GM20000 (cell line): ENCODE measurements around the gene CACNA2D4.

ENCODE experiments used
- DNase-seq: peaks from one replicate; pipeline ENCODE4 v3.0.0; 2012; ENCODE audit warnings: low spot score
- TF ChIP-seq, protein P1 (sequence below): IDR thresholded peaks from 2 replicates; pipeline ENCODE4 v1.5.1; 2012; ENCODE audit warnings: mild to moderate bottlenecking, control low read depth; ENCODE audit errors: extremely low read depth, missing control alignments

CACNA2D4 gene

DNA sequence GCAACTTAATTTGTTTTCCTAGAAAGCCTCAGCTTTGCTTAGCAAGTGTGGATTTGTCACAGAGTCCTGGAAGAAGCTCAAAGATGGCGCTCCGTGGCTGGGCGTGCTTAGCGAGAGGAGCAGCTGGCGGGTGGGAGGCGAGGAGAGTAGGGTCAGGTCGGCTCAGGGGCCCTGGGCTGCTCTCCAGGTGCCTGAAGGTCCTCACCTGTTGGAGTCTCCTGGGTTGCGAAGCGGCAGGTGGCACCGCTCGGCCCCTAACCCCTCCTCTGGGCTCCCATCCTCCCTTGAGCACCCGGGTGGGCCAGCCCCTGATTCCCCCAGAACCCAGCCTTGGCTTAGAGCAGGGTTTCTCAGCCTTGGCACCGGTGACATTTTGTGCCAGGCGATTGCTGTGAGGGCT is 73.0 kb downstream of the CACNA2D4 start:
- TF ChIP-seq, protein P1, sequence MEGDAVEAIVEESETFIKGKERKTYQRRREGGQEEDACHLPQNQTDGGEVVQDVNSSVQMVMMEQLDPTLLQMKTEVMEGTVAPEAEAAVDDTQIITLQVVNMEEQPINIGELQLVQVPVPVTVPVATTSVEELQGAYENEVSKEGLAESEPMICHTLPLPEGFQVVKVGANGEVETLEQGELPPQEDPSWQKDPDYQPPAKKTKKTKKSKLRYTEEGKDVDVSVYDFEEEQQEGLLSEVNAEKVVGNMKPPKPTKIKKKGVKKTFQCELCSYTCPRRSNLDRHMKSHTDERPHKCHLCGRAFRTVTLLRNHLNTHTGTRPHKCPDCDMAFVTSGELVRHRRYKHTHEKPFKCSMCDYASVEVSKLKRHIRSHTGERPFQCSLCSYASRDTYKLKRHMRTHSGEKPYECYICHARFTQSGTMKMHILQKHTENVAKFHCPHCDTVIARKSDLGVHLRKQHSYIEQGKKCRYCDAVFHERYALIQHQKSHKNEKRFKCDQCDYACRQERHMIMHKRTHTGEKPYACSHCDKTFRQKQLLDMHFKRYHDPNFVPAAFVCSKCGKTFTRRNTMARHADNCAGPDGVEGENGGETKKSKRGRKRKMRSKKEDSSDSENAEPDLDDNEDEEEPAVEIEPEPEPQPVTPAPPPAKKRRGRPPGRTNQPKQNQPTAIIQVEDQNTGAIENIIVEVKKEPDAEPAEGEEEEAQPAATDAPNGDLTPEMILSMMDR: no peak
- no peak for DNase-seq

DNA sequence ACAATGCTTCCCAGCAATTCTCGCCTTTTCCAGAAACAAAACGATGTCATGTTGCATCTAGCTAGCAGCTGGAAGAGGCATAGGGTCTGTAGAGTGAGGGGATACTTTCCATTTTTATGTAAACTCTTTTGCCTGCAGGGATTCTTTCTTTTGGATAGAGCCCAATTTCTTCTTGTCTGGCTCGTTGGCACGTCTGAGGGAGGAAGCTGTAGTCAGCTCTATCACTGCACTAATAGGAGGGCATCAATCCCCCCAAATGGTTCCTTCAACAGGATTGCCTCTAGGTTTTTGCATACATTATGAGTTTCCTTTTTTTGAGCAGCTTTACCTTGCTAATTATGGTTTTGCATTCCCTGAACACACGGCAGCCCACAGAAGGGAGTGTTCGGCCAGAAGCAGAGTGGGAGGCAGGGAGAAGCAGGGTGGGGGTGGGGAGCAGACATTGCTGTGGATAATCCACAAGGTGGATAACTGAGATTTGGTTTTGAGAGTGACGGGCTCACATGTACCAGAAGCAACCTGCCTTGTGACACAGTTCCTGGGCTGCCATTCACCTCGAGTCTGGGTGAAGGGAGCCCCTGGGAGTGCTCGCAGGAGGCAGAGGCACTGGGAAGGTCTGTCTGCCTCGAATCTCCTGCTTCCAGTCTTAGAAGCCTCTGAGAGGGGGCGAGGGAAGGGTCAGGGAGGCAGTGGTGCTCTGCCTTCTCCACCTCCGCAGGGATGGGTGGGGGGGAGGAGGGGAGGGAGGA is 73.6 kb downstream of the CACNA2D4 start:
- TF ChIP-seq, protein P1: no peak
- no peak for DNase-seq

DNA sequence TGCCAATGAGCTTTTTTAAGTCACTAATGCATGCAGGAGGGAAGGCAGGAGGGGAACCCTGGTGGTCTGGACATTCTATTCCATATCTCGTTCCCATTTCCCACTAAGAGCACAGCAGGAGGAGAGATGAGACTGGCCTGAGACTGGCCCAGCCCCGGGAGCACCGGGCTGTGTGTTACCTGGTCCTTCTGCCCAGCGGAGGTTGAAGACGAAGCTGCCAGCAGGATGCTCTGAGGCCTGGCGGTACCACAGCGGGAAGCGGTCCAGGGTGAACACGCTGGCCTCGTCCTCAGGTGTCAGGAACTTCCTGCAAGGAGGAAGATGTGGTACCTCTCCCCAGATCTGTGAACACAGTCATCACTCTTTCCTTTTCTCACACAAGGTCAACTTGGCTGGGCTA is 74.2 kb downstream of the CACNA2D4 start:
- TF ChIP-seq, protein P1: no peak

DNA sequence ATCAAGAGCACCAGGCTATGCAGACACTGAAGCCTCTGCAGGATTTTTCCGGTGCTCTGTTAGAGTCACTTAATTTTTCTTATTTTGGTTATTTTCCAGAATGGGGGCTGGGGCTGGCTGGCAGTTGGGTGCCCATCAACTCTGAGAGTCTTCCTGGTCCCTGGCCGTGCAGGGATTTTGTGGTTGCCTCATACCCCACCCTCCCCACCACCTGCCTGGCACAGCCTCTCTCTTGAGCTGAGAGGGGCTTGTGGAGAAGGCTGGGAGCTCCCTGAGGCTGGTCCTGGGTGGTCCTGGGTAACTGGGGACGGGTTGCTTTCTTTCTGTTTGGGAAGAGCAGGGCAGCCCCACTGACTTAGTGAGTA is 74.8 kb downstream of the CACNA2D4 start:
- DNase-seq: no peak
- TF ChIP-seq, protein P1: no peak

More for the DNA sequence above, 74.2 kb downstream of the CACNA2D4 start:
- no peak for DNase-seq

DNA sequence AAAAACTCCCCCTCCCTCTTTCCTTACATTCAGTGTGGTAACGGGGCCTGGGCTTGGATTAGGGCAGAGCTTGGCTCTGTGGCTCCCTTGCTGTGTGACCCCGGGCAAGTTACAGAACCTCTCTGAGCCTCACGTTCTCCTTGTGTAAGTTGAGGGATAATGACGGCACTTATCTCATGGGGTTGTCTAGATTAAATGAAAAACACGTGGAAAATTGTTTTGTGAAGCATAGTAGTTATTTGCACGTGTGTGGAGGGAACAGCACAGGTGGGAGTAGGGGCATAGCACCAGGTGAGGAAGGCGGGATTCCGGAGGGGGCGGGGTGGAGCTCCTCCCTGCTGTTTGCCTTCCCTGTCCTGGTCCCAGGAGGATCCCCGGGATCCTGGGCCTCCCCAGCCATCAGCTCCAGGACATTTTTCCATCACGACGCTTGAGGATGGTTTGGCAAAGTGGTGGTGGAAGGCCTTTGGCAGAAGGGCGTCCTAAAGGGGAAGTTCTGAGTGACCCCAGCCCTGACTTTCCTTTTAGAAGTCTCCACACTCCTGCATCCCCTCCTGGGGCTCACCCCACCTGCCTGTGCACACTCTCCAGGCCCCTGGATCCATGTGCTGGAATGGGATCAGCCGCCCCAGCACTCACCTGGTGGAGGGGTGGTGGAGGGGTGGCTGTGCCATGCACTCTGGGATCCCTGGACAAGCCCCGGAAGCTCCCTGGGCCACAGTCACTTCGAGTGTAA is 75.4 kb downstream of the CACNA2D4 start:
- TF ChIP-seq, protein P1: no peak
- DNase-seq: no peak

DNA sequence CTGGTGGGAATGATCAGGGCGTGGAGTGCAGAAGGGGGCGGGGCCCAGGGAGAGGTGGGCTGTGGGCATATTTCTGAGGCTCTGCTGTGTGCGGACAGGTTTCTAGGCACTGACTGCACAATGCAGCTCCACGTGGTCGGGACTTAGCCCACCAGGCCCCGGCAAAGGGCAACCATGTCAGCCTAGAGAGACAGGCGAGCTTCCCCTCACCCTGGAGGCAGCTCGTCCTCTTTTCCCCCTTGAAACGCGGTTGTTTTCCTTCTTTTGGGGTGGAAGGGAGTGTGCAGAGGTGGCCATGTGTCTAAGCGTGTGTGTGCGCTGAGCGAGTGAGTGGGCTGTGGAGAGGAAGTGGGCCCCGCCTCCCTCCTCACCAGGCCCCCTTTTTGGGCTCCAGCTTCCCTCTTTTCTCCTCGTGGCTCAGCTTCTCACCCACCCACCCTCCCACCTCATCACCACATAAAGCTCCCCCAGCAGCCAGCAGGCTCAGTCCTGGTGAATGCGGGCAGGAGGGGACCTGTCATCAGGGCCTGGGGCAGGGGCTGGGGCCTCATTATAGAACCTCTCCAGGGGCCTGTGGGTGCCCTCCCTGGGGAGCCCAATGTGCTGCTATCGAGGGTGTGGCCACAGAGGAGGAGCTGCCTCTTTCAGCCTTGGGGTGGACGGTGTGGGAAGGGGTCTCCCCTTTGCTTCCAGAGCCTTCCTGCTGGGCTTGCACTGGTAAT is 76.1 kb downstream of the CACNA2D4 start:
- DNase-seq: no peak
- TF ChIP-seq, protein P1: no peak
